IMR-90 (cell line): ENCODE results near the gene DRAXIN.

Source experiments
- BHLHE40 ChIP-seq: fragments of 150-350 bp; IDR thresholded peaks from 2 replicates; pipeline ENCODE4 v1.6.1; 2016; ENCODE audit warnings: mild to moderate bottlenecking, low read depth, low read length
- CHD1 ChIP-seq: IDR thresholded peaks from 2 replicates; pipeline ENCODE4 v1.6.1; 2012; ENCODE audit warnings: low read depth, low read length, improper control_type of control experiment
- CTCF ChIP-seq: conservative IDR thresholded peaks from 2 replicates; pipeline ENCODE4 v1.5.1; 2012; ENCODE audit warnings: mild to moderate bottlenecking, low read depth, low read length, improper control_type of control experiment
- MAFK ChIP-seq: IDR thresholded peaks from 2 replicates; pipeline ENCODE4 v1.6.1; 2012; ENCODE audit warnings: low read depth, low read length, improper control_type of control experiment
- NFE2L2 ChIP-seq: fragments of 150-350 bp; IDR thresholded peaks from 2 replicates; pipeline ENCODE4 v1.6.1; 2016; ENCODE audit warnings: low read depth, mild to moderate bottlenecking, low read length
- POLR2A ChIP-seq: IDR thresholded peaks from 2 replicates; pipeline ENCODE4 v1.6.1; 2012; ENCODE audit warnings: mild to moderate bottlenecking, low read depth, low read length
- SMC3 ChIP-seq: fragments of 150-350 bp; IDR thresholded peaks from 2 replicates; pipeline ENCODE4 v1.6.1; 2016; ENCODE audit warnings: low read depth, mild to moderate bottlenecking, antibody characterized with exemption, low read length, moderate library complexity

- TF ChIP-seq CTCF (no peak), POLR2A (no peak), SMC3 (no peak), BHLHE40 (no peak), NFE2L2 (no peak), CHD1 (no peak), MAFK (no peak)
These were observed 20.8 kb downstream of the DRAXIN start for GRCh38 chr1:11712285-11712684.
